Neural cell (in vitro differentiated cells): ENCODE measurements around the gene TMCC1. TPM values are rescaled to one million over a fixed set of nuclear protein-coding genes. Genes with fewer than 3 reads are reported as not detected.

ENCODE experiments used
- H2AFZ ChIP-seq: fragments of 200-600, 300-800 bp; sonication (generic), shearing (Covaris generic); 2 replicates; pipeline ENCODE4 v1.6.0; 2014; ENCODE audit warnings: low read depth, mild to moderate bottlenecking, antibody characterized with exemption, low read length, moderate library complexity
- H3F3A ChIP-seq: fragments of 200-600 bp; shearing (Covaris generic); 2 replicates; pipeline ENCODE4 v1.6.1; 2016; ENCODE audit warnings: mild to moderate bottlenecking, moderate library complexity, mixed read lengths, antibody characterized with exemption, low read length; ENCODE audit not compliant: insufficient read depth, poor library complexity, severe bottlenecking
- H3K27ac ChIP-seq: fragments of 200-600, 300-800 bp; sonication (generic), shearing (Covaris generic); 2 replicates; pipeline ENCODE4 v1.5.1; 2014; ENCODE audit warnings: mild to moderate bottlenecking, low read length, moderate library complexity
- H3K27me3 ChIP-seq: fragments of 300-800, 200-600 bp; sonication (generic), shearing (Covaris generic); 2 replicates; pipeline ENCODE4 v1.6.0; 2014; ENCODE audit warnings: mild to moderate bottlenecking, low read depth, low read length, moderate library complexity; ENCODE audit not compliant: insufficient read depth
- H3K36me3 ChIP-seq: fragments of 300-800, 200-600 bp; sonication (generic), shearing (Covaris generic); 2 replicates; pipeline ENCODE4 v1.5.1; 2014; ENCODE audit warnings: mild to moderate bottlenecking, antibody characterized with exemption, low read length, moderate library complexity; ENCODE audit not compliant: insufficient read depth
- H3K4me2 ChIP-seq: fragments of 300-800, 200-600 bp; sonication (generic), shearing (Covaris generic); 2 replicates; pipeline ENCODE4 v1.6.0; 2014; ENCODE audit warnings: mild to moderate bottlenecking, low read length
- H3K4me3 ChIP-seq: fragments of 300-800, 200-600 bp; sonication (generic), shearing (Covaris generic); 2 replicates; pipeline ENCODE4 v1.5.1; 2014; ENCODE audit warnings: mild to moderate bottlenecking, low read length, moderate library complexity
- H3K79me2 ChIP-seq: fragments of 200-600 bp; shearing (Covaris generic); replicated peaks from 2 replicates; pipeline ENCODE4 v1.6.0; 2014; ENCODE audit warnings: mild to moderate bottlenecking, low read length, moderate library complexity; ENCODE audit not compliant: insufficient read depth
- H3K9ac ChIP-seq: fragments of 300-800, 200-600 bp; sonication (generic), shearing (Covaris generic); 2 replicates; pipeline ENCODE4 v1.6.1; 2016; ENCODE audit warnings: mild to moderate bottlenecking, low read length, mixed read lengths
- H3K9me2 ChIP-seq: fragments of 200-600 bp; shearing (Covaris generic); 2 replicates; pipeline ENCODE4 v1.6.1; 2016; ENCODE audit warnings: mild to moderate bottlenecking, low read length, mixed read lengths; ENCODE audit not compliant: insufficient read depth
- H3K9me3 ChIP-seq: fragments of 200-600, 300-800 bp; sonication (generic), shearing (Covaris generic); 2 replicates; pipeline ENCODE4 v1.6.1; 2016; ENCODE audit warnings: mild to moderate bottlenecking, mixed run types, low read length, moderate library complexity, mixed read lengths
- H4K20me1 ChIP-seq: fragments of 200-600 bp; shearing (Covaris generic); 2 replicates; pipeline ENCODE4 v1.6.1; 2016; ENCODE audit warnings: mild to moderate bottlenecking, mixed run types; ENCODE audit not compliant: insufficient read depth
- CTCF ChIP-seq: fragments of 450-650 bp; IDR thresholded peaks from 2 replicates; pipeline ENCODE4 v1.5.1; 2014; ENCODE audit warnings: antibody characterized with exemption, mild to moderate bottlenecking, moderate library complexity; ENCODE audit not compliant: poor library complexity, severe bottlenecking
- EP300 ChIP-seq: fragments of 450-650 bp; conservative IDR thresholded peaks from 2 replicates; pipeline ENCODE4 v1.6.1; 2014; ENCODE audit warnings: antibody characterized with exemption, mild to moderate bottlenecking, moderate library complexity; ENCODE audit not compliant: poor library complexity, severe bottlenecking
- EZH2 ChIP-seq: fragments of 200-600, 300-800 bp; shearing (Covaris generic), sonication (generic); IDR thresholded peaks from 2 replicates; pipeline ENCODE4 v1.6.1; 2014; ENCODE audit warnings: antibody characterized with exemption, low read length, borderline replicate concordance, mild to moderate bottlenecking; ENCODE audit not compliant: insufficient read depth, poor library complexity, severe bottlenecking
- MXI1 ChIP-seq: fragments of 450-650 bp; conservative IDR thresholded peaks from 2 replicates; pipeline ENCODE4 v1.6.1; 2014; ENCODE audit warnings: antibody characterized with exemption, mild to moderate bottlenecking; ENCODE audit not compliant: poor library complexity, severe bottlenecking
- POLR2AphosphoS5 ChIP-seq: IDR thresholded peaks from 2 replicates; pipeline ENCODE4 v1.6.1; 2012
- RAD21 ChIP-seq: fragments of 450-650 bp; conservative IDR thresholded peaks from 2 replicates; pipeline ENCODE4 v1.6.1; 2014; ENCODE audit warnings: antibody characterized with exemption, mild to moderate bottlenecking, moderate library complexity
- REST ChIP-seq: IDR thresholded peaks from 2 replicates; pipeline ENCODE4 v1.6.1; 2012; ENCODE audit warnings: borderline replicate concordance
- SMC3 ChIP-seq: fragments of 450-650 bp; conservative IDR thresholded peaks from 2 replicates; pipeline ENCODE4 v1.6.1; 2014; ENCODE audit warnings: antibody characterized with exemption, mild to moderate bottlenecking, moderate library complexity; ENCODE audit not compliant: poor library complexity
- TAF1 ChIP-seq: IDR thresholded peaks from 2 replicates; pipeline ENCODE4 v1.6.1; 2012; ENCODE audit warnings: low read depth
- polyA plus RNA-seq: library from polyadenylated mRNA; depleted of rRNA; stranded (reverse); fragments of >200 nt; gene quantifications from 2 replicates; pipeline ENCODE4 v1.2.3, GENCODE V29; 2014

TMCC1 gene
- polyA plus RNA-seq, 1 donor from 2014 or later = 25.0 TPM

GRCh38 chr3:129855170-129855831, 38.2 kb downstream of the TMCC1 start:
- no peaks in the 10 kb centered on the region for H4K20me1 ChIP-seq
- TF ChIP-seq CTCF (no peak), POLR2AphosphoS5 (no peak), TAF1 (no peak), SMC3 (no peak), EZH2 (no peak), REST (no peak), RAD21 (no peak), EP300 (no peak), MXI1 (no peak)
- H3K27ac ChIP-seq = no peak overlapping the region
- no peaks in the 10 kb centered on the region for H3K36me3 ChIP-seq
- no peak overlapping the region for H3K9ac ChIP-seq
- no peaks in the 10 kb centered on the region for H3K9me2 ChIP-seq
- H3K9me3 ChIP-seq = no peaks in the 10 kb centered on the region
- H3K4me2 ChIP-seq = no peak overlapping the region
- no peak overlapping the region for H3K4me3 ChIP-seq
- no peak overlapping the region for H2AFZ ChIP-seq
- no peaks in the 10 kb centered on the region for H3F3A ChIP-seq
- peaks cover 28% of the 10 kb centered on the region for H3K79me2 ChIP-seq
- H3K27me3 ChIP-seq = no peaks in the 10 kb centered on the region

GRCh38 chr3:129854460-129854859, 39.1 kb downstream of the TMCC1 start:
- Histone ChIP-seq H3K9me2 (no peaks in the 10 kb centered on the region), H3K79me2 (peaks cover 25% of the 10 kb centered on the region), H3F3A (no peaks in the 10 kb centered on the region), H3K36me3 (no peaks in the 10 kb centered on the region), H3K9me3 (no peaks in the 10 kb centered on the region), H4K20me1 (no peaks in the 10 kb centered on the region), H2AFZ (no peak overlapping the region), H3K4me2 (no peak overlapping the region), H3K27me3 (no peaks in the 10 kb centered on the region), H3K4me3 (no peak overlapping the region), H3K27ac (no peak overlapping the region), H3K9ac (no peak overlapping the region)
- TF ChIP-seq MXI1 (no peak), POLR2AphosphoS5 (no peak), EP300 (no peak), SMC3 (no peak), REST (no peak), EZH2 (no peak), CTCF (no peak), RAD21 (no peak), TAF1 (no peak)
